ENCODE results near the gene PRKCH. TPM values are rescaled to one million over a fixed set of nuclear protein-coding genes. Genes with fewer than 3 reads are reported as not detected.

The PRKCH gene
- total and polyA plus RNA-seq, 2 of the 13 experiments (the other 11 are each of a cell fraction or from before 2014, with no cell fraction given) = 0.48 to 1.3 TPM

DNA sequence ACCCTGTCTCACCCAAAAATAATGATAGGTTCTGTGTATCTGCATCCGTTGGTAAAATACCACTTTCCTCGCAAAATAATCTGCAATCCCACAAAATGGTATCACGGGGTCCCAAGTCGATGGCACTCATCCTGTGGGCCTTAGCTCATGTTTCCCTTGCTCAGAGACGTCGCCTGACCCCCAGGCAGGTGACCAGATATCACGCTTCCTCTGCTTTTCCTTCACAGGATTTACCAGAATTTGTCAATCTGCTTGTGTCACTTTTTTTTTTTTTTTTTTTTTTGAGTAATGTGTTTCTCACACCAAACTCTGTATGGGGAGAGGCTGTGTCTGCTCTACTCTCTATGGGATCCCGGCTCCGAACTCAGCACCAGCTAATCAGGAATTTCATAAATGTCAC, 162.7 kb downstream of the PRKCH start:
- no peaks in the 10 kb centered on the region for H3K27me3 ChIP-seq (ENCODE audit: control insufficient read depth in 1 of 2, insufficient read depth in 2 of 2, low read length in 2 of 2)
- H3K9me3 ChIP-seq (ENCODE audit: low read length) = no peaks in the 10 kb centered on the region
- no peaks in the 10 kb centered on the region for H4K20me1 ChIP-seq (ENCODE audit: insufficient read depth, low read length)
- H3K9ac ChIP-seq (ENCODE audit: insufficient read depth, low read depth, low read length) = no peak overlapping the region
- BruUV-seq (replicated peaks) = no TSS peak
- intact Hi-C loops (cut with micrococcal nuclease; ENCODE audit: unreplicated experiment) (no loop called here), in situ Hi-C loops (cut with HindIII; ENCODE audit: extremely low pct_ligation_motif_present, low pct_unique_long_range_greater_than_20kb) (no loop called here)
- no peak for DNase-seq (ENCODE audit: low spot score)
- no peak overlapping the region for H2AFZ ChIP-seq (ENCODE audit: low read length)
- no peak for ATAC-seq
- peaks cover 7% of the 10 kb centered on the region for H3K4me1 ChIP-seq (ENCODE audit: insufficient read depth, low read length)
- H3K79me2 ChIP-seq (ENCODE audit: insufficient read depth, low read length) = no peaks in the 10 kb centered on the region
- no peak overlapping the region for H3K27ac ChIP-seq (ENCODE audit: extremely low read length, insufficient read depth, low read length)
- 92% methylated on average over 7 of the region's 9 CpGs for WGBS (ENCODE audit: low lambda C conversion rate)
- ChIA-PET POLR2A (no interaction called here), CTCF (ENCODE audit: low intra/inter-chr PET ratio, low total read pairs) (no interaction called here)
- no peak for FAIRE-seq
- H3K36me3 ChIP-seq (replicated peaks in 1 of 2; ENCODE audit: control insufficient read depth in 1 of 2, insufficient read depth in 2 of 2, low read length in 2 of 2) = no peaks in the 10 kb centered on the region
- no peak for TF ChIP-seq ZNF747 (CRISPR knock-in tag; IDR thresholded peaks at IDR 0.05; ENCODE audit: borderline replicate concordance)
- TF ChIP-seq ZNF317 (CRISPR knock-in tag; IDR thresholded peaks at IDR 0.05) = no peak
- no peak for TF ChIP-seq ELF3 (CRISPR knock-in tag; IDR thresholded peaks at IDR 0.05)
- H3K4me2 ChIP-seq (ENCODE audit: low read depth, low read length) = no peak overlapping the region
- H3K4me3 ChIP-seq (replicated peaks in 1 of 3; ENCODE audit: insufficient read depth in 1 of 3, low read depth in 2 of 3, low read length in 3 of 3) = no peak overlapping the region

DNA sequence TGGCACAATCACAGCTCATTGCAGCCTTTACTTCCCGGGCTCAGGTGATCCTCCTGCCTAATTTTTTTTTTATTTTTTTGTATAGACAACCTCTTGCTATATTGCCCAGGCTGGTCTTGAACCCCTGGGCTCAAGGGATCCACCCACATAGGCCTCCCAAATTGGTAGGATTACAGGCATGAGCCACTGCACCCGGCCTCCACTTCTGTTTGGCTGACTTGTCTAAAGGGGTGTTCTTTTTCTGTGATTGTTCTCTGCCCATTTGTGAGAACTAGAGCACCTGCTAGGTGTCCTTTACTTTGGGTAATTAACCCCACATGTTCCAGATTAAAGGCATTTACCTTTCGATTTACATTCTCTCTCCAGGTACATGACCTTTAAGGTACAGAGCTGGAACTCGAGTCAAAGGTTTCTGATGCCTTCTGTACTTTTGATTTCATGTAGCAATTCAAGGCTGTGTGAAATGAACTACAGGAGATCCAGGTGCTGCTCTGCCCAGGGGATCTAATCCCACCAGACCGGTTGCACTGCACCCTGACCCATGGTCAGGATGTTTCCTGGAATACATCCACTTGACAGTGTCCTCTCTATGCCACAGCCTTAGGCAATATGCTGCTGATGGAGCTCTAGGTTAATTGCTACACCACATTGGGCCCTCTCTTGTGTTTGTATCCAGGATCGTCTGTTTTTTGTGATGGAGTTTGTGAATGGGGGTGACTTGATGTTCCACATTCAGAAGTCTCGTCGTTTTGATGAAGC, 163.6 kb downstream of the PRKCH start:
- DNase-seq (ENCODE audit: low spot score) = no peak
- Histone ChIP-seq H3K79me2 (ENCODE audit: insufficient read depth, low read length) (no peaks in the 10 kb centered on the region), H4K20me1 (ENCODE audit: insufficient read depth, low read length) (no peaks in the 10 kb centered on the region), H3K27ac (ENCODE audit: extremely low read length, insufficient read depth, low read length) (no peak overlapping the region), H2AFZ (ENCODE audit: low read length) (no peak overlapping the region), H3K36me3 (replicated peaks in 1 of 2; ENCODE audit: control insufficient read depth in 1 of 2, insufficient read depth in 2 of 2, low read length in 2 of 2) (no peaks in the 10 kb centered on the region), H3K4me3 (replicated peaks in 1 of 3; ENCODE audit: insufficient read depth in 1 of 3, low read depth in 2 of 3, low read length in 3 of 3) (no peak overlapping the region), H3K9ac (ENCODE audit: insufficient read depth, low read depth, low read length) (no peak overlapping the region), H3K9me3 (ENCODE audit: low read length) (no peaks in the 10 kb centered on the region), H3K27me3 (ENCODE audit: control insufficient read depth in 1 of 2, insufficient read depth in 2 of 2, low read length in 2 of 2) (no peaks in the 10 kb centered on the region), H3K4me1 (ENCODE audit: insufficient read depth, low read length) (peaks cover 17% of the 10 kb centered on the region), H3K4me2 (ENCODE audit: low read depth, low read length) (no peak overlapping the region)
- no peak for FAIRE-seq
- no TSS peak for BruUV-seq (replicated peaks)
- ChIA-PET CTCF (ENCODE audit: low intra/inter-chr PET ratio, low total read pairs) (no interaction called here), POLR2A (no interaction called here)
- 78% methylated on average over 8 of the region's 8 CpGs for WGBS (ENCODE audit: low lambda C conversion rate)
- ATAC-seq = no peak
- intact Hi-C loops (cut with micrococcal nuclease; ENCODE audit: unreplicated experiment) (no loop called here), in situ Hi-C loops (cut with HindIII; ENCODE audit: extremely low pct_ligation_motif_present, low pct_unique_long_range_greater_than_20kb) (no loop called here)
- TF ChIP-seq HDAC6 (IDR thresholded peaks at IDR 0.05; ENCODE audit: low read depth, low read length) (no peak), ARNTL (CRISPR knock-in tag; IDR thresholded peaks at IDR 0.05) (no peak), ZNF124 (CRISPR knock-in tag; IDR thresholded peaks at IDR 0.05) (no peak)
- TF ChIP-seq, protein P1, sequence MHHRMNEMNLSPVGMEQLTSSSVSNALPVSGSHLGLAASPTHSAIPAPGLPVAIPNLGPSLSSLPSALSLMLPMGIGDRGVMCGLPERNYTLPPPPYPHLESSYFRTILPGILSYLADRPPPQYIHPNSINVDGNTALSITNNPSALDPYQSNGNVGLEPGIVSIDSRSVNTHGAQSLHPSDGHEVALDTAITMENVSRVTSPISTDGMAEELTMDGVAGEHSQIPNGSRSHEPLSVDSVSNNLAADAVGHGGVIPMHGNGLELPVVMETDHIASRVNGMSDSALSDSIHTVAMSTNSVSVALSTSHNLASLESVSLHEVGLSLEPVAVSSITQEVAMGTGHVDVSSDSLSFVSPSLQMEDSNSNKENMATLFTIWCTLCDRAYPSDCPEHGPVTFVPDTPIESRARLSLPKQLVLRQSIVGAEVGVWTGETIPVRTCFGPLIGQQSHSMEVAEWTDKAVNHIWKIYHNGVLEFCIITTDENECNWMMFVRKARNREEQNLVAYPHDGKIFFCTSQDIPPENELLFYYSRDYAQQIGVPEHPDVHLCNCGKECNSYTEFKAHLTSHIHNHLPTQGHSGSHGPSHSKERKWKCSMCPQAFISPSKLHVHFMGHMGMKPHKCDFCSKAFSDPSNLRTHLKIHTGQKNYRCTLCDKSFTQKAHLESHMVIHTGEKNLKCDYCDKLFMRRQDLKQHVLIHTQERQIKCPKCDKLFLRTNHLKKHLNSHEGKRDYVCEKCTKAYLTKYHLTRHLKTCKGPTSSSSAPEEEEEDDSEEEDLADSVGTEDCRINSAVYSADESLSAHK (CRISPR knock-in tag; IDR thresholded peaks at IDR 0.05; ENCODE audit: borderline replicate concordance) = no peak
- TF ChIP-seq, protein P2, sequence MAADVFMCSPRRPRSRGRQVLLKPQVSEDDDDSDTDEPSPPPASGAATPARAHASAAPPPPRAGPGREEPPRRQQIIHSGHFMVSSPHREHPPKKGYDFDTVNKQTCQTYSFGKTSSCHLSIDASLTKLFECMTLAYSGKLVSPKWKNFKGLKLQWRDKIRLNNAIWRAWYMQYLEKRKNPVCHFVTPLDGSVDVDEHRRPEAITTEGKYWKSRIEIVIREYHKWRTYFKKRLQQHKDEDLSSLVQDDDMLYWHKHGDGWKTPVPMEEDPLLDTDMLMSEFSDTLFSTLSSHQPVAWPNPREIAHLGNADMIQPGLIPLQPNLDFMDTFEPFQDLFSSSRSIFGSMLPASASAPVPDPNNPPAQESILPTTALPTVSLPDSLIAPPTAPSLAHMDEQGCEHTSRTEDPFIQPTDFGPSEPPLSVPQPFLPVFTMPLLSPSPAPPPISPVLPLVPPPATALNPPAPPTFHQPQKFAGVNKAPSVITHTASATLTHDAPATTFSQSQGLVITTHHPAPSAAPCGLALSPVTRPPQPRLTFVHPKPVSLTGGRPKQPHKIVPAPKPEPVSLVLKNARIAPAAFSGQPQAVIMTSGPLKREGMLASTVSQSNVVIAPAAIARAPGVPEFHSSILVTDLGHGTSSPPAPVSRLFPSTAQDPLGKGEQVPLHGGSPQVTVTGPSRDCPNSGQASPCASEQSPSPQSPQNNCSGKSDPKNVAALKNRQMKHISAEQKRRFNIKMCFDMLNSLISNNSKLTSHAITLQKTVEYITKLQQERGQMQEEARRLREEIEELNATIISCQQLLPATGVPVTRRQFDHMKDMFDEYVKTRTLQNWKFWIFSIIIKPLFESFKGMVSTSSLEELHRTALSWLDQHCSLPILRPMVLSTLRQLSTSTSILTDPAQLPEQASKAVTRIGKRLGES (CRISPR knock-in tag; IDR thresholded peaks at IDR 0.05; ENCODE audit: borderline replicate concordance) = no peak
- TF ChIP-seq, protein P3, sequence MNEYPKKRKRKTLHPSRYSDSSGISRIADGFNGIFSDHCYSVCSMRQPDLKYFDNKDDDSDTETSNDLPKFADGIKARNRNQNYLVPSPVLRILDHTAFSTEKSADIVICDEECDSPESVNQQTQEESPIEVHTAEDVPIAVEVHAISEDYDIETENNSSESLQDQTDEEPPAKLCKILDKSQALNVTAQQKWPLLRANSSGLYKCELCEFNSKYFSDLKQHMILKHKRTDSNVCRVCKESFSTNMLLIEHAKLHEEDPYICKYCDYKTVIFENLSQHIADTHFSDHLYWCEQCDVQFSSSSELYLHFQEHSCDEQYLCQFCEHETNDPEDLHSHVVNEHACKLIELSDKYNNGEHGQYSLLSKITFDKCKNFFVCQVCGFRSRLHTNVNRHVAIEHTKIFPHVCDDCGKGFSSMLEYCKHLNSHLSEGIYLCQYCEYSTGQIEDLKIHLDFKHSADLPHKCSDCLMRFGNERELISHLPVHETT (CRISPR knock-in tag; conservative IDR thresholded peaks at IDR 0.05) = no peak
